Measurements from ENCODE around the gene PIK3C2A. TPM values are rescaled to one million over a fixed set of nuclear protein-coding genes. Genes with fewer than 3 reads are reported as not detected.

Gene PIK3C2A
- total and polyA plus RNA-seq, 2 of the 8 experiments (the other 6 are each of a cell fraction or from before 2014, with no cell fraction given), result 20.1 to 127 TPM

DNA sequence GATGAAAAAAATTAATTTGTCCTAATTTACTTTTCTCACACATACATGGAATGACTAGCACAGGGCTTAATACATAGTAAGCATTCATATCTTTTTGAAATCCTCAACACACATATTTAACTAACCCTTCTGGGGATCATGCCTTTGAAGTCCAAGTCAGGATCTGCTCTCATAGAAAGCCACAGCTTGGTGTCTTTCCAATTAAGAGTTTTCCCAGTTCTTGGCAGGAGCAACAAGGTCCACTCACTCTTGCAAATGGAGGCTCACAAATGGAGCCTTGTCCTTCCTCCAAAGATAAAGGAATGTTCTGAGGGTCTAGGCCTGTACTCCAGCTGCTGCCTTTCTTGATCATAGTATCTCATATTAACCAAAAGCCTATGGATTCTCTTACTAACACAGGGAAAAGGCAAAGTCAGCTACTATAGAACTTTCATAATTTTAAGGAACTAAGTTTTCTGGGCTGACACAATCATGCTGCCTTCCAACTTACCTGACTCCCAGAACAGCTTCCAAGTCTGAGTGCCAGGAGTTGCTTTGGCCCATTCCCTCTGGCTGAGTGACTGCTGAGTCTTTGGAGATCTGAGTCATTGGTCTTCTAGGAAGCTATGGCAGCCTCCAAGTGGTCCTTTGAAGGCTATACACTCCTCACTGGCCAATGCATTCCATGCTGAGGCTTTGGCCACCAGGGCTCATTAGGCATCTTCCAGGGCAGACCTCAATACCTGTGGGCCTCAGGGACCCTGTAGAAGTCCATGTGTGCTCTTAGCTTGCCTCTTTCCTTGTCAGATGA, 43.0 kb upstream of the PIK3C2A start:
- H3K4ac ChIP-seq (replicated peaks; ENCODE audit: insufficient read length, low read depth, low read length), result no peak overlapping the region
- no peak overlapping the region for H4K91ac ChIP-seq (replicated peaks; ENCODE audit: insufficient read length, low read length)
- POLR2A ChIA-PET (ENCODE audit: partially characterized antibody), result interaction anchor here (0.6 kb wide), 1 partner anchor 319 kb away, joined by 3 read pairs; no protein-coding TSS in a partner anchor
- no peak for FAIRE-seq
- H3K14ac ChIP-seq (ENCODE audit: insufficient read length), result no peak overlapping the region
- TF ChIP-seq EP300 (IDR thresholded peaks at IDR 0.05; ENCODE audit: borderline replicate concordance in 1 of 2, low read depth in 2 of 2, low read length in 2 of 2) (no peak), MAX (IDR thresholded peaks at IDR 0.05) (no peak), TCF12 (IDR thresholded peaks at IDR 0.05; ENCODE audit: low read depth, low read length) (no peak), BACH1 (IDR thresholded peaks at IDR 0.05; ENCODE audit: low read length) (no peak), KDM5A (IDR thresholded peaks at IDR 0.05; ENCODE audit: low read length) (no peak)
- H2BK5ac ChIP-seq (ENCODE audit: low read depth, low read length), result no peak overlapping the region
- no peaks in the 10 kb centered on the region for H3K79me1 ChIP-seq (ENCODE audit: low read depth, low read length)
- H3K27me3 ChIP-seq (replicated peaks in 1 of 4; ENCODE audit: control insufficient read depth in 3 of 4, extremely low read depth in 1 of 4, insufficient read depth in 3 of 4, low read length in 3 of 4), result no peaks in the 10 kb centered on the region
- no peak overlapping the region for H2BK12ac ChIP-seq (ENCODE audit: low read depth, low read length)
- no peak overlapping the region for H3K9ac ChIP-seq (replicated peaks in 1 of 4; ENCODE audit: extremely low read depth in 1 of 4, low read depth in 3 of 4, low read length in 3 of 4)
- H3K4me2 ChIP-seq (ENCODE audit: insufficient read depth in 1 of 2, low read depth in 2 of 2, low read length in 2 of 2), result no peak overlapping the region
- H3K56ac ChIP-seq (replicated peaks; ENCODE audit: insufficient read length, low read depth, low read length), result no peak overlapping the region
- H4K5ac ChIP-seq (ENCODE audit: insufficient read length, low read depth, low read length), result no peak overlapping the region
- CTCF ChIA-PET (ENCODE audit: partially characterized antibody), result interaction anchor here (0.6 to 1.0 kb wide), 2 partner anchors 24 to 53 kb away, joined by 3 read pairs; no protein-coding TSS in a partner anchor
- no peaks in the 10 kb centered on the region for H3K9me3 ChIP-seq (ENCODE audit: insufficient read depth in 2 of 2, low read depth in 1 of 2, low read length in 1 of 2)
- no peak overlapping the region for H2BK20ac ChIP-seq (ENCODE audit: low read length)
- H3K4me3 ChIP-seq (ENCODE audit: extremely low read depth in 1 of 4, insufficient read depth in 2 of 4, low read depth in 3 of 4, low read length in 4 of 4), result no peak overlapping the region
- H3K23ac ChIP-seq (ENCODE audit: insufficient read length), result no peak overlapping the region
- no peaks in the 10 kb centered on the region for H4K20me1 ChIP-seq (replicated peaks in 1 of 2; ENCODE audit: control insufficient read depth in 1 of 2, insufficient read depth in 2 of 2, low read length in 2 of 2)
- no peak overlapping the region for H2BK120ac ChIP-seq (replicated peaks; ENCODE audit: low read depth, low read length)
- no peaks in the 10 kb centered on the region for H3K23me2 ChIP-seq (ENCODE audit: low read depth, low read length)
- H2BK15ac ChIP-seq (ENCODE audit: low read length), result no peak overlapping the region
- no peak overlapping the region for H2AFZ ChIP-seq (ENCODE audit: low read length)
- no peaks in the 10 kb centered on the region for H3K4me1 ChIP-seq (replicated peaks in 1 of 4; ENCODE audit: control insufficient read depth in 3 of 4, insufficient read depth in 4 of 4, low read length in 3 of 4)
- H3K18ac ChIP-seq (ENCODE audit: extremely low read depth, low read length), result no peak overlapping the region
- no peak overlapping the region for H2AK5ac ChIP-seq (ENCODE audit: low read depth, low read length)
- H4K8ac ChIP-seq (ENCODE audit: extremely low read depth, insufficient read depth, low read length), result no peak overlapping the region
- no peak for DNase-seq (ENCODE audit: low read depth in 1 of 2, low spot score in 2 of 2)
- H3K27ac ChIP-seq (ENCODE audit: low read depth, low read length), result no peak overlapping the region
- no peaks in the 10 kb centered on the region for H3K79me2 ChIP-seq (ENCODE audit: control insufficient read depth in 1 of 2, insufficient read depth in 2 of 2, low read length in 2 of 2)
- H3K36me3 ChIP-seq (ENCODE audit: control insufficient read depth in 2 of 4, insufficient read depth in 4 of 4, low read length in 3 of 4), result no peaks in the 10 kb centered on the region

All from H1 (cell line).